HK-2 (cell line): ENCODE results near the gene ACBD4.

Source experiments
- DNase-seq: peaks from one replicate; pipeline ENCODE4 v3.0.0-alpha.2; 2018; ENCODE audit not compliant: unreplicated experiment

Gene ACBD4

DNA sequence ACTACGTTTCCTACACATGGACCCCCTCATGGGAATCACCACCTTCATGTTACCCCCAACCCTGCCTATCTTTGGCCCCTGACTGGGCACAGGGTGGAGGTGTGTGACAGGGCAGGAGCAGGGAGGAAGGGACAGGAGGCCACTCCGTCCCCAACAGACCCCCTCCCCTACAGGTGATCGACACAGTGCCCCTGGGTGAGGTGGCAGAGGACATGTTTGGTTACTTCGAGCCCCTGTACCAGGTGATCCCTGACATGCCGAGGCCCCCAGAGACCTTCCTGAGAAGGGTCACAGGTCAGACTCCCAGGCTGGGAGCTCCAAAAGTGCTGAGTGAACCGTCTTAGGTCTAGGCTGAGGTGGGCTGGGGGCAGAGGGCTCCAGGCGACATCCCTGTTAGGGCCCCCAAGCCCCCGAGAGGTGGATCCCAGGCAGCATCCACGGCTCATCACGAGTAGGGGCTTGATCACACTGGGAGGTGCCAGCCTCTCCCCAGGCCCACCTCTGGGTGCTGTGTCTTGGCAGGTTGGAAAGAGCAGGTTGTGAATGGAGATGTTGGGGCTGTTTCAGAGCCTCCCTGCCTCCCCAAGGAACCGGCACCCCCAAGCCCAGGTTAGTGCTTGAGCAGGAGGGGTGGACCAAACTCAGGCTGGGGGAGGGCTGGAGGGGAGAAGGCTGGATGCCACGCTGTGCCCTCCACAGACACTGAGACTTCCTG is 1.5 kb downstream of the ACBD4 start:
- DNase-seq, result no peak

DNA sequence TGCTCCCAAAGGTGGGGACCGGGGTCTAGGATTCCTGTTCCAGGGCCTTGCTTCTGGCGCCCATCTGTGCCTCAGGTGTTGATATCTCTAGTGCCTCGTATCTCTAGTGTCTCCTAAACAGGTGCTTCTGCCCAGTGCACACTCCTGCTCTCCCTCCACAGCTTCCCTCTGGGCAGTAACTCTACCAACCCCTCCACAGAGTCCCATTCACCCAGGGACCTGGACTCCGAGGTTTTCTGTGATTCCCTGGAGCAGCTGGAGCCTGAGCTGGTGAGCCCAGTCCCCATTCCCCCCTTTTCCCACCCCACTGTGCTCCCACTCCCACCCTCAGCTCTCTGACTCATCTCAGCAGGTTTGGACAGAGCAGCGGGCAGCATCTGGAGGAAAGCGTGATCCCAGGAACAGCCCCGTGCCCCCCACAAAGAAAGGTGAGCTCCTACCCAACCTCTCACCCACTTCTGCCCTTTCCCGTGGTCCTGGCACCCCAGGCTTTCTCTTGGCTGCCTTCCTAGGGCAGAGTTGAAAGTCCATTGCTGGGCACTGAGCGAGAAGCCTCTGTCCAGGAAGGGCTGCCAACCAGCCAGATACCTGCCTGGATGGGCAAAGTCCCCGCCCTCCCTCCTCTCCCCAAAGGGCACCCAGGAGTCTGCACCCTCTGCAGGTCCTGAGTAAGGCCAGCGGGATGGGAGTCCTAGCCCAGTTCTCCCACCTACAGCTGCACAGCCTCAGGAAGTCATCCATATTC is 2.2 kb downstream of the ACBD4 start:
- no peak for DNase-seq

- DNase-seq, result no peak
These were observed 3.5 kb downstream of the ACBD4 start for GRCh38 chr17:45138911-45139532.

DNA sequence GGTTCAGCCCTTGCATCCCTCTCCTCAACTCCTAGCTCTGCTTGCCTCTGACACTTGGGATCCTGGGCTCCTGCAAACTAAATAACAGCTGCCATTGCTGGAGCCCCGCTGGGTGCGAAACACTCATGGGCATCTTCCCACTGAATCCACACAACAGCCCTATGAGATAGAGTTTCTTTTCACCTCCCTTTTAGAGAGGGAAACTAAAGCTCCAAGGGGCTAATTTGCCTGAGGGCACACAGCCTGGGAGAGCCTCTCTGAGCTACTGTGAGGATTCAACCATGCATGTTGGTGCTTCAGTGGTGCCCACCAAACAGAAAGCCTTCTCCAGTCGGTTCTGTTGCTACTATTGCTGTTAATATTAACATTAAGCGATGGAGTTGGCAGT is 4.0 kb downstream of the ACBD4 start:
- no peak for DNase-seq

- DNase-seq, result no peak
These were observed 7.7 kb downstream of the ACBD4 start for GRCh38 chr17:45143094-45143670.

GRCh38 chr17:45143767-45144198 is 8.3 kb downstream of the ACBD4 start:
- DNase-seq, result no peak

DNA sequence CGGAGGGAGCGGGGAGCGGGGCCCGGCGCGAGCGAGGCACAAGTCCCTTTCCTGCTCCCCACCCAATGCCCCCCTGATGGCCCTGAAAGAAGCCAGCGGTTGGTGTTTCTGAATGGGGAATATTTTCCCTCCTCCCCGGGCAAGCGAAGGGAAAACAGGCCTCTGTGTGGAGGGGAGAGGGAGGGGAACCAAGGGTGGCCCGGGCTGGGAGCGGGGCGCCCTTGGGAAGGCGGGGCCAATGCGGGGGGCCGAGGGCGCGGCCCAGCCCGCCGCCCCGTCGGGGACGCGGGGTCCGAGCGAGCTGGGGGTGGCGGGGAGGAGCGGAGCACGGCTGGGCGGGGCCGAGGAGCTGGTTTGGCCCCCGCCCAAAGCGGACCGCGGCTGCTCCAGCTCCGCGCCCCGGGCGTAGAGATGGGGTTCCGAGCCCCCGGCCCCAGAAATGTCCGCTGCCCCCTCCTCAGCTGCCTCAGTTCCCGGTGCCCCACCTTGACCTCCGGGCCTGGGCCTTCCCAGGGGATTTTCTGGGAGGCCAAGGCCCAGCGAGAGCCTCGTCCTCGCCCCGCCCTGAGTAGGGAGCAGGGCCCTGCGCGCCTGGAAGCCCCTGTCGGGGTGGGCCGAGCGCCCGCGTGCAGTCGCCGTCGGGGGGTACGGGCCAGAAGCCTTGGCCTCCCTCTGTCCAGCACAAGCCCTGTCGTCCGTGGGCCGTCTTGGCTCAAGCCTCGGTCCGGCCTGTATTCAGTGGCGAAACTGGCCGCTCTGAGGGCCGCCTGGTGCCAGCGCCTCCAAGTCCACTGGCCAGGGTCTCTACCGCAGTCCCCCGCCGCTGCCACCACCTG is 8.9 kb downstream of the ACBD4 start:
- no peak for DNase-seq

DNA sequence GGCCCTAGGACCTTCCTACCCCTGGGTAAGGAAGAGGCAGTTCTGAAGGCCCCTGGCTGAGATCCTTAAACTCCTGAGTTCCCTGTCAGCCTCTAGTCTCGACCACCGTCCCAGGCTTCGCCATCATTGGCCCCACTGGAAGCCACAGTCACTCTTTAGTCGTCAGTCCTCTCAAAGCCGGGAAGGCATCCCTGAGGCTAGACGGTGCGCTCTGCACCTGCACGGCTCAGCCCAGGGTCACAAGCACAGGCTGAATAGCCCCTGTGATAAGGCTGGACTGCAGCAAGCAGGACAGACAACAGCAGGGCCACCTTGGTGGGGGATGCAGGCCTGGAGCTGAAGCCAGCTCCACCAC is 9.5 kb downstream of the ACBD4 start:
- DNase-seq, result no peak

GRCh38 chr17:45146166-45146565 is 10.7 kb downstream of the ACBD4 start:
- DNase-seq, result no peak

- no peak for DNase-seq
These were observed 11.1 kb downstream of the ACBD4 start for GRCh38 chr17:45146592-45146889.

DNA sequence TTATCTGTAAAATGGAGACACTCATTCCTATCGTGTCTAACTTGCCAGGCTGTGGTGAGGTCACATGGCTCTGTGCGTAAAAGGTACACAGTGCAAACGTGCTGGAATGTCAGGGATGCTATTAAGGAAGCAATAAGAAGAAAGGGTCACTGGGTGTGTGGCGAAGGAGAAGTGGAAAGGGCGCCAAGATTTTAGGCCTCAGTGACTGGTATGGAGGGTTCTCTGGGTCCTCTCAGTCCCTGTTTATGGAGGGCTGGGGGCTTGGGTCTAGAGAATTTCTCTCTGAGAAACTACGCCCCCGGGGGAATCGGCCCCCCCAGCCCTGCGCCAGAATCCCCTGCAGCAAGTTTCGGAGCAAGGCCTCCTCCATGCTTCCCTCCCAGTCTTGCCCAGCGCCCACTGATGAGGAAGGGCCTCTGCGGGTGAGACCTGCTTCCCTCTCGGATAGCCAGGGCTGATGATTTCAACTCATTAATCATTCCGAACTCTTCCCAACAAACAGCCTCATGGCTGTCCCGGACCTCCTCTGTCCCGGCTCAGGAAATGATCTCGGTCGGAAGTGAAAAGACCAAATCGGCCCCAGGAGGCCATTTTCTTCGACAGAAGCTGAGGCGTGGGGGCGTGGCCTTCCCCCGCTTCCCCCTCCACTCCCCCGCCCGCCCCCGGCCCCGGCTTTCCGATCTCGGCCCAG is 11.5 kb downstream of the ACBD4 start:
- DNase-seq, result peak; percentile 78

DNA sequence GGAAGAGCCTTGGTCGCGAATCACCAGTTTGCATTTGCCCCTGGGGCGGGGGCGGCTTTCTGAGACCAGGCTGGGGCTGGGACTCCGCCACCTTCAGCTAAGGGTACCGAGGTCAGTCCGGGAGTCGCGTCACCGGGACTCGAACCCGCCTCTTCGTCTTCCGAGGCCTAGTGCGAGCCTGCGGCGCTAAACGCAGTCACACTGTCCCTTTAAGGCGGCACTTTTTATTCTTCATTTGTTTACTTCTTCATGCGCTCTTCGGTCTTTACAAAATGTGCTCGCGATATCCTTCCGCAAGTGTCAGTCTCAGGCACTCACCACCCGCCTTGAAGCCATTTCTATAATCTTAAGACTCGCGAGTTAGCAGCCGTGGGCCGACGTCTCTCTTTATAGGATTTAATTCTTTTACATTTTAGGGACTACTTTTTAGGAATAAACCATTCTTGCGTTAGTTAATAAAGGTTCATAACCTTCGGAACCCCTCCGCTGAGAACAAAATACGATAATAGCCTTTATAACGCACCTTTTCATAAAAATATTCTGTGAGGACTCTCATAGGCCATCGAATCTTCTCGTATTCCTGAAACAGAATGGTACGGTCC is 12.2 kb downstream of the ACBD4 start:
- DNase-seq, result peak; percentile 80

- peak; percentile 99 for DNase-seq
These were observed 12.9 kb downstream of the ACBD4 start, which contains the start of gene HEXIM1 for GRCh38 chr17:45148183-45149036. TSS of gene HEXIM1 (plus strand) at chr17:45148475. CDS start at chr17:45149191, 716 bp downstream.

- DNase-seq, result peak; percentile 85
These were observed 13.7 kb downstream of the ACBD4 start for GRCh38 chr17:45149037-45149668.

DNA sequence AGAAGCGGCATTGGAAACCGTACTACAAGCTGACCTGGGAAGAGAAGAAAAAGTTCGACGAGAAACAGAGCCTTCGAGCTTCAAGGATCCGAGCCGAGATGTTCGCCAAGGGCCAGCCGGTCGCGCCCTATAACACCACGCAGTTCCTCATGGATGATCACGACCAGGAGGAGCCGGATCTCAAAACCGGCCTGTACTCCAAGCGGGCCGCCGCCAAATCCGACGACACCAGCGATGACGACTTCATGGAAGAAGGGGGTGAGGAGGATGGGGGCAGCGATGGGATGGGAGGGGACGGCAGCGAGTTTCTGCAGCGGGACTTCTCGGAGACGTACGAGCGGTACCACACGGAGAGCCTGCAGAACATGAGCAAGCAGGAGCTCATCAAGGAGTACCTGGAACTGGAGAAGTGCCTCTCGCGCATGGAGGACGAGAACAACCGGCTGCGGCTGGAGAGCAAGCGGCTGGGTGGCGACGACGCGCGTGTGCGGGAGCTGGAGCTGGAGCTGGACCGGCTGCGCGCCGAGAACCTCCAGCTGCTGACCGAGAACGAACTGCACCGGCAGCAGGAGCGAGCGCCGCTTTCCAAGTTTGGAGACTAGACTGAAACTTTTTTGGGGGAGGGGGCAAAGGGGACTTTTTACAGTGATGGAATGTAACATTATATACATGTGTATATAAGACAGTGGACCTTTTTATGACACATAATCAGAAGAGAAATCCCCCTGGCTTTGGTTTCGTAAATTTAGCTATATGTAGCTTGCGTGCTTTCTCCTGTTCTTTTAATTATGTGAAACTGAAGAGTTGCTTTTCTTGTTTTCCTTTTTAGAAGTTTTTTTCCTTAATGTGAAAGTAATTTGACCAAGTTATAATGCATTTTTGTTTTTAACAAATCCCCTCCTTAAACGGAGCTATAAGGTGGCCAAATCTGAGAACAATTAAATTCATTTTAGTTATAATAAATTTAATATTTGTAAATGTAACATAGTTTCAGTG is 14.5 kb downstream of the ACBD4 start:
- DNase-seq, result peak; percentile 69

GRCh38 chr17:45150911-45151809 is 15.7 kb downstream of the ACBD4 start:
- DNase-seq, result no peak

DNA sequence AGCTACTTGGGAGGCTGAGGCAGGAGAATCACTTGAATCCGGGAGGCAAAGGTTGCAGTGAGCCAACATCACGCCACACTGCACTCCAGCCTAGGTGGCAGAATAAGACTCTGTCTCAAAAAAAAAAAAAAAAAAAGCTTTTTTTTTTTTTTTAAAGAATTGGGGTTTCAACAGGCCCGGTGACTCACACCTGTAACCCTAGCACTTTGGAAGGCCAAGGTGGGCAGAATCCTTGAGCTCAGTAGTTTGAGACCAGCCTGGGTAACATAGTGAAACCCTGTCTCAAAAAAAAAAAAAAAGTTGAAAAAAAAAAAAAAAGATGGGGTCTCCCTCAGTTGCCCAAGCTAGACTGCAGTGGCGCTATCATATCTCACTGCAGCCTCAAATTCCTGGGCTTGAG is 19.5 kb downstream of the ACBD4 start:
- DNase-seq, result no peak
